ENCODE data around the gene RAE1.

- TF ChIP-seq, protein P1, sequence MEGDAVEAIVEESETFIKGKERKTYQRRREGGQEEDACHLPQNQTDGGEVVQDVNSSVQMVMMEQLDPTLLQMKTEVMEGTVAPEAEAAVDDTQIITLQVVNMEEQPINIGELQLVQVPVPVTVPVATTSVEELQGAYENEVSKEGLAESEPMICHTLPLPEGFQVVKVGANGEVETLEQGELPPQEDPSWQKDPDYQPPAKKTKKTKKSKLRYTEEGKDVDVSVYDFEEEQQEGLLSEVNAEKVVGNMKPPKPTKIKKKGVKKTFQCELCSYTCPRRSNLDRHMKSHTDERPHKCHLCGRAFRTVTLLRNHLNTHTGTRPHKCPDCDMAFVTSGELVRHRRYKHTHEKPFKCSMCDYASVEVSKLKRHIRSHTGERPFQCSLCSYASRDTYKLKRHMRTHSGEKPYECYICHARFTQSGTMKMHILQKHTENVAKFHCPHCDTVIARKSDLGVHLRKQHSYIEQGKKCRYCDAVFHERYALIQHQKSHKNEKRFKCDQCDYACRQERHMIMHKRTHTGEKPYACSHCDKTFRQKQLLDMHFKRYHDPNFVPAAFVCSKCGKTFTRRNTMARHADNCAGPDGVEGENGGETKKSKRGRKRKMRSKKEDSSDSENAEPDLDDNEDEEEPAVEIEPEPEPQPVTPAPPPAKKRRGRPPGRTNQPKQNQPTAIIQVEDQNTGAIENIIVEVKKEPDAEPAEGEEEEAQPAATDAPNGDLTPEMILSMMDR (conservative IDR thresholded peaks at IDR 0.05 in 1 of 2, IDR thresholded peaks at IDR 0.05 in 1 of 2; ENCODE audit: low read depth in 1 of 2, low read length in 2 of 2), result no peak
- no peak for TF ChIP-seq EZH2 (IDR thresholded peaks at IDR 0.05; ENCODE audit: low read length, missing control alignments)
Observed at GRCh38 chr20:57401565-57401918, 50.5 kb downstream of the RAE1 start.

Measured in fibroblast of lung (primary cell).